GM12864 (cell line): ENCODE data around the gene SH3YL1.

Experiments
- DNase-seq: peaks from one replicate; pipeline ENCODE4 v3.0.0-alpha.2; 2011; ENCODE audit warnings: low read depth
- H3K4me3 ChIP-seq: 2 replicates; pipeline ENCODE4 v1.5.1; 2011; ENCODE audit warnings: mild to moderate bottlenecking, low read depth, low read length, control low read depth
- TF ChIP-seq, protein P1 (sequence below): IDR thresholded peaks from 2 replicates; pipeline ENCODE4 v1.5.1; 2011; ENCODE audit warnings: low read depth, mild to moderate bottlenecking, moderate library complexity, low read length, control low read depth, inconsistent platforms; ENCODE audit errors: missing control alignments

SH3YL1 gene

DNA sequence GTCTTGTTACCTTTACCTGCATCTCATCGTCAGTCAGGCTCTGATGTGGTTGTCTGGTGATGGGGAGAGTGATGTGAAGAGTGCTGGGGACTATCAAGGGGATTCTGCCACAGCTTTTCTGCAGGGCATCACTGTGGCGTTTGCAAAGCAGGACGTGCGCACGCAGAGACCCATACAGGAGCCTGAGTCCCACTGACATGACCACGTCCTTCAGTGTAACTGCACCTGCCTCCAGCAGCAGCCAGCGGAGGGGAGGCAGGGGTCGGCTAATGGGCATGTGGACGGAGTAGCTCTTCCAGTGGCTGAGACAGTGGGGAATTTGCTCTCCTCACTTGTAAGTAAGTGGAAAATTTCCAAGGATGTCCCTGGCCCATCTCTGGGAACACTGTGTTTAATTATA is 17.5 kb upstream of the SH3YL1 start:
- H3K4me3 ChIP-seq = no peak overlapping the region
- TF ChIP-seq, protein P1, sequence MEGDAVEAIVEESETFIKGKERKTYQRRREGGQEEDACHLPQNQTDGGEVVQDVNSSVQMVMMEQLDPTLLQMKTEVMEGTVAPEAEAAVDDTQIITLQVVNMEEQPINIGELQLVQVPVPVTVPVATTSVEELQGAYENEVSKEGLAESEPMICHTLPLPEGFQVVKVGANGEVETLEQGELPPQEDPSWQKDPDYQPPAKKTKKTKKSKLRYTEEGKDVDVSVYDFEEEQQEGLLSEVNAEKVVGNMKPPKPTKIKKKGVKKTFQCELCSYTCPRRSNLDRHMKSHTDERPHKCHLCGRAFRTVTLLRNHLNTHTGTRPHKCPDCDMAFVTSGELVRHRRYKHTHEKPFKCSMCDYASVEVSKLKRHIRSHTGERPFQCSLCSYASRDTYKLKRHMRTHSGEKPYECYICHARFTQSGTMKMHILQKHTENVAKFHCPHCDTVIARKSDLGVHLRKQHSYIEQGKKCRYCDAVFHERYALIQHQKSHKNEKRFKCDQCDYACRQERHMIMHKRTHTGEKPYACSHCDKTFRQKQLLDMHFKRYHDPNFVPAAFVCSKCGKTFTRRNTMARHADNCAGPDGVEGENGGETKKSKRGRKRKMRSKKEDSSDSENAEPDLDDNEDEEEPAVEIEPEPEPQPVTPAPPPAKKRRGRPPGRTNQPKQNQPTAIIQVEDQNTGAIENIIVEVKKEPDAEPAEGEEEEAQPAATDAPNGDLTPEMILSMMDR = no peak
- no peak for DNase-seq

DNA sequence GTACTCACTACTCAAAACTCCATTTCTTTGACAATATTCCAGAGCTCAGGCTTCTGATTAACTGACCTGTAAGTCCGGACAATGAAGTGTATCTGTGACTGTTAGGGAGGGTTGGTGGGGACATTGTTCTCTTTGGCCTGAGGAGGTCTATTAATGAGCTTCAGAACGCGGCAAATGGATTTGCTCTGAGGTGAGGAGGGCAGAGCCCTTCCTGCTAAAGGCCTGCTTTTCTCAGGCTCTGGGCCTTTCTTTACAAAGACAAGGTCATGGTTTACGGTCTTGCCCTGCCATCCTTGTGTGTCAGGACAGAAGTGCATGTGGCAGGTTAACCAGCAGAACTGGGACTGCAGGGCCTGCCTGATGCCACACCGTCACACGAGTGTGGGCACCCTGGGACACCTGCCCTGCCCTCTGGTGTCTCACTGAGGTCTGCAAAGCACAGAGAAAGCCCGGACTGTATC is 16.8 kb upstream of the SH3YL1 start:
- no peak for DNase-seq
- TF ChIP-seq, protein P1 = no peak

GRCh38 chr2:279956-280649 is 16.3 kb upstream of the SH3YL1 start:
- TF ChIP-seq, protein P1 = no peak
- no peak for DNase-seq
- no peak overlapping the region for H3K4me3 ChIP-seq

More for the DNA sequence above, 16.8 kb upstream of the SH3YL1 start:
- H3K4me3 ChIP-seq = no peak overlapping the region

- TF ChIP-seq, protein P1 = no peak
- H3K4me3 ChIP-seq = no peak overlapping the region
- DNase-seq = no peak
Measured at GRCh38 chr2:279366-279765, 15.5 kb upstream of the SH3YL1 start.

DNA sequence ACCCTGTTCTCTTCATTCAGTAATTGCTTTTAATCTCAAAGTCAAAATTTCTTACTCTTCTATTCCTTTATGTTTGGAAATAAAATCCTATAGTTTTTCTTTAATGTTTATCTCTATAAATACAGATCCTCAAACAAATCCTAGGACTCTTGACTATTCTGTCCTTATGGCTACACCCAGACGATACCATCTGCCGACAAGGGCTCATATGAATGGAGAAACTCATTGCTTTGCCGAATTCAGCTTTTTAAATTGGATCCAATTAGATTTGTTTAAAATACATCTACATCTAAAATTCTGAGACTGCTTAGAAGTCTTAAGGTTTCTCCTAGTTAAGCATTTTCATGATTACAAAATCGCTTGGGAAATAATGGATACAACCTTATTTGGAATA is 15.1 kb upstream of the SH3YL1 start:
- TF ChIP-seq, protein P1 = no peak
- DNase-seq = no peak
- H3K4me3 ChIP-seq = no peak overlapping the region

DNA sequence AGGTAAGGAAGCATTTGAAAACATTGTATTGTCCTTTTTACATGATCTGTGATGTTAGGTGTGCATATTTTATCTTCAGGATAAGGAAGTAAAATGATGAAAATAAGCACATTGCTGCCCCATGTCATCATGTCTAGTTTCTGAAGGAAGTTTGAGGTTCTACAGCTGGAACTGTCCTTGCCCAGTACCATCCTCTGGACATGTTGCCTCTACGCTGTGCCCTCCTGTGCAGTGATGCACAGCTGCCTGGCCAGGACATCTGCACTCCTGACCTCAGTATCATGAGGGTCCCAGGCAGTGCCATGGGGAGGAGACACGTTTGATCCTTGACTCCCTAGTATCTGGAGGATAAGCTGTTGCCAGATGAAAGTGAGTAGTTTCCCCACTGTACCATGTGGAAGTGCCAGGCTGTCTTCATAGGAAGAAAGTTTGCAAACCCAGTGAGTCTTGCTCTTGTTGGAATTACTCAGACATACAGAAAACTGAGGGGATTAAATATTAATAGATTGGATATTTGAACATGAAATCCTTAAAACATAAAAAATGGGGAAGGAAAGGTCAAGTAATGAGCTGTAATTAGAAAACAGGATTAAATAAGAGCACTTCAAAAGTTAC is 14.6 kb upstream of the SH3YL1 start:
- no peak overlapping the region for H3K4me3 ChIP-seq
- TF ChIP-seq, protein P1 = no peak
- no peak for DNase-seq
